Hematopoietic multipotent progenitor cell treated with erythropoietin and hydrocortisone succinate and interleukin-3 and kit ligand, for 17 days (in vitro differentiated cells): Measurements from ENCODE around the gene PHGDH.

ENCODE experiments used
- DNase-seq: peaks from one replicate; pipeline ENCODE4 v3.0.0-alpha.2; 2015; ENCODE audit warnings: low spot score

Gene PHGDH

DNA sequence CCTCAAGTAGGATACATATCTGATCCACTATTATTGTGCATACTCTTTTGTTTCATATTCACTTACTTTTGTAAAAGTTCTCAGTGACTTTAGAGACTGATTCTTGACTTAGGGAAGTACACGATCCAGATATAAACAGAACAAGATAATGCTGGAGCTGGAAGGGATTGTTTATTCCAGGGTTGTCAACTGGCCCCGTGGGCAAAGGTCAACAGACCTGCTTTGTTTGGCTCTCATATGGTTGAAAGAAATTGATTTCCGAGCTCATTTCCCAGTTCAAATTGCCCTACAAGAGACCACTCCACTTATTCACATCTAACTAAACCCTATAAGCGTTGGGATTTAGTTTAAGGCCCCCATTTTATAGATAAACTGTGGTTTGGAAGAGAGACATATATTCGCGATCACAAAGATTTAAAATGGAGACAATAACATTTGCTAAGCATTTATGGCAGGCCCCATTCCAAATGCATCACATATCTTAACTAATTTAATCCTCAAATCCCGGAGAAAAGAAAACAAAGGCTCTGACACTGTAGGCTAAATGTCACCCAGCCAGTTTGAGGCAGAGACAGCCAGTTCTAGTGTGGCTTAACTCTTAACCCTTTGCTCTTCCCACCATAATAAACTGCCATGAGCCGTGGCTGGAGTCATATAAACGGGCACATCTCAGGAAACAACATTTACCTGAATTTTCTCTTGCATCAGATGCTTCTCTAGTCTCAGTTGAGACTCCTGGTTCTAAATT is 78.9 kb downstream of the PHGDH start:
- no peak for DNase-seq

DNA sequence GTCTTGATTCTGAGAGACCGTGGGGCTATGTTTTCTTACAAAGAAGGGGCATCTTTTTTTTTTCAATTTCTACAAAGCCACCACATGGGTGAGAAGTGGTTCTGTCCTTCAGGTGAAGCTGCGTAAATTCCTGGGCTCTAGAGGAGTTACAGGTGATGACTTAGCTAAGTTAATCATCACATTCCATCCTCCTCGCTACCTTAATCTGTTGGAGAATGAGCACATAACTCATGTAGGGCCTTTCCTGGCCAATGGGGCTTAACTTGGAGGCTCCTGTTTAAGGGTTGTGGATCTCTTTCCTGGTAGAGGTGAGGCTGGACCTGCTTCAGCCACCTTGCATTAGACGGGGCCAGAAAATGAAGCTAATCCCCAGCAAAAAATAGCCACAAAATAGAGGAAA is 79.6 kb downstream of the PHGDH start:
- DNase-seq, result no peak
